Gastroesophageal sphincter (tissue), 3 donors: ENCODE measurements around the gene MFN2.

ENCODE experiments used
- EP300 ChIP-seq: sonication (generic); formaldehyde crosslinking; IDR thresholded peaks from one replicate; pipeline ENCODE4 v1.6.1; 2017; ENCODE audit warnings: antibody characterized with exemption, mild to moderate bottlenecking
- POLR2A ChIP-seq, 2 donors: fragments of 450-650 bp; IDR thresholded peaks; one replicate each; pipeline ENCODE4 v1.6.1; 2017; ENCODE audit warnings: antibody characterized with exemption in 2 of 2, mild to moderate bottlenecking in 2 of 2, moderate library complexity in 1 of 2
- TF ChIP-seq, protein P1 (sequence below), 4 experiments: fragments of 200-600 bp in 2 of 4; fragments of 450-650 bp in 2 of 4; sonication (generic) in 1 of 4; IDR thresholded peaks; one replicate each; pipeline ENCODE4 v1.5.1; 2017 to 2019; ENCODE audit warnings: antibody characterized with exemption in 4 of 4, mild to moderate bottlenecking in 2 of 4, moderate library complexity in 2 of 4

DNA sequence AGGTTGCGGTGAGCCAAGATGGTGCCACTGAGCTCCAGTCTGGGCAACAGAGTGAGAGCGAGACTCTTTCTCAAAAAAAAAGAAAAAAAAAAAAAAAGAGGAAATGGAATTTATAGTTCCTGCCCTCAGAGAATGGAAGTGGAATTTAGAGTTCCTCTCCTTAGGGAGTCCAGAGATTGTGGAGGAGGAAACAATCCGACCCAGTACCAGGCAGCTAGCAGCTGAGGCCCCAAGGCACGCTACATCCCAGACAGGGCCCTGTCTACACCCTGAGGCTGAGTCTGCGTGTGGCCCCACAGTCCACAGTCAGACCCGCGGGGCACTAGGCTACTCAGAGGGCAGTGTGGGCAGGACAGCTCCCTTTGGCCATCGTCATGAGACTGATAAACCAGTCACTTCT, 1.9 kb upstream of the MFN2 start:
- TF ChIP-seq, protein P1, sequence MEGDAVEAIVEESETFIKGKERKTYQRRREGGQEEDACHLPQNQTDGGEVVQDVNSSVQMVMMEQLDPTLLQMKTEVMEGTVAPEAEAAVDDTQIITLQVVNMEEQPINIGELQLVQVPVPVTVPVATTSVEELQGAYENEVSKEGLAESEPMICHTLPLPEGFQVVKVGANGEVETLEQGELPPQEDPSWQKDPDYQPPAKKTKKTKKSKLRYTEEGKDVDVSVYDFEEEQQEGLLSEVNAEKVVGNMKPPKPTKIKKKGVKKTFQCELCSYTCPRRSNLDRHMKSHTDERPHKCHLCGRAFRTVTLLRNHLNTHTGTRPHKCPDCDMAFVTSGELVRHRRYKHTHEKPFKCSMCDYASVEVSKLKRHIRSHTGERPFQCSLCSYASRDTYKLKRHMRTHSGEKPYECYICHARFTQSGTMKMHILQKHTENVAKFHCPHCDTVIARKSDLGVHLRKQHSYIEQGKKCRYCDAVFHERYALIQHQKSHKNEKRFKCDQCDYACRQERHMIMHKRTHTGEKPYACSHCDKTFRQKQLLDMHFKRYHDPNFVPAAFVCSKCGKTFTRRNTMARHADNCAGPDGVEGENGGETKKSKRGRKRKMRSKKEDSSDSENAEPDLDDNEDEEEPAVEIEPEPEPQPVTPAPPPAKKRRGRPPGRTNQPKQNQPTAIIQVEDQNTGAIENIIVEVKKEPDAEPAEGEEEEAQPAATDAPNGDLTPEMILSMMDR (IDR thresholded peaks at IDR 0.05): no peak
- TF ChIP-seq EP300 (no peak), POLR2A (IDR thresholded peaks at IDR 0.05) (no peak)
